Measurements from ENCODE around the gene BLTP2. TPM values are rescaled to one million over a fixed set of nuclear protein-coding genes. Genes with fewer than 3 reads are reported as not detected.

Gene BLTP2
- total RNA-seq, 1 donor from 2014 or later = 182 TPM

- CTCF ChIA-PET = interaction anchor here (0.8 kb wide), 1 partner anchor 1683 kb away, joined by 5 read pairs; no protein-coding TSS in a partner anchor
- intact Hi-C loops (cut with micrococcal nuclease) = no loop called here
- H3K4me3 Mint-ChIP-seq = no peak overlapping the region
Observed at GRCh38 chr17:28624148-28624547, 20.8 kb downstream of the BLTP2 start.

GRCh38 chr17:28623696-28624095 is 21.3 kb downstream of the BLTP2 start:
- intact Hi-C loops (cut with micrococcal nuclease) = no loop called here
- Mint-ChIP-seq H3K36me3 (ENCODE audit: low read depth) (peaks cover 89% of the 10 kb centered on the region), H3K9me3 (no peaks in the 10 kb centered on the region), H3K4me1 (no peaks in the 10 kb centered on the region), H3K27ac (no peak overlapping the region), H3K4me3 (no peak overlapping the region), H3K27me3 (no peaks in the 10 kb centered on the region)
- ChIA-PET CTCF (interaction anchor here (0.8 kb wide), 1 partner anchor 1683 kb away, joined by 5 read pairs; no protein-coding TSS in a partner anchor), POLR2A (no interaction called here)
- no peak for ATAC-seq (ENCODE audit: low read depth)
- no peak for DNase-seq
- TF ChIP-seq CTCF (IDR thresholded peaks at IDR 0.05) = no peak

More at GRCh38 chr17:28624148-28624547, 20.8 kb downstream of the BLTP2 start:
- DNase-seq (no peak), ATAC-seq (ENCODE audit: low read depth) (no peak)
- peaks cover 85% of the 10 kb centered on the region for H3K36me3 Mint-ChIP-seq (ENCODE audit: low read depth)
- POLR2A ChIA-PET = no interaction called here
- no peak overlapping the region for H3K27ac Mint-ChIP-seq
- no peak for TF ChIP-seq CTCF (IDR thresholded peaks at IDR 0.05)
- H3K4me1 Mint-ChIP-seq = no peaks in the 10 kb centered on the region
- H3K9me3 Mint-ChIP-seq = no peaks in the 10 kb centered on the region
- no peaks in the 10 kb centered on the region for H3K27me3 Mint-ChIP-seq

- ATAC-seq (ENCODE audit: low read depth) = no peak
- H3K36me3 Mint-ChIP-seq (ENCODE audit: low read depth) = peaks cover 90% of the 10 kb centered on the region
- TF ChIP-seq CTCF (IDR thresholded peaks at IDR 0.05) = no peak
- ChIA-PET POLR2A (interaction anchor here (0.7 to 1.5 kb wide), 2 partner anchors 21 to 69 kb away, joined by 5 to 6 read pairs; no protein-coding TSS in a partner anchor), CTCF (no interaction called here)
- no peak for DNase-seq
- H3K27me3 Mint-ChIP-seq = no peaks in the 10 kb centered on the region
- no peaks in the 10 kb centered on the region for H3K4me1 Mint-ChIP-seq
- intact Hi-C loops (cut with micrococcal nuclease) = no loop called here
- no peak overlapping the region for H3K27ac Mint-ChIP-seq
- H3K4me3 Mint-ChIP-seq = no peak overlapping the region
- H3K9me3 Mint-ChIP-seq = no peaks in the 10 kb centered on the region
Observed at GRCh38 chr17:28622186-28622585, 22.8 kb downstream of the BLTP2 start.

- CTCF ChIA-PET = interaction anchor here (1.3 kb wide), 1 partner anchor 7 kb away, joined by 4 read pairs; no protein-coding TSS in a partner anchor
- intact Hi-C loops (cut with micrococcal nuclease) = no loop called here
- ATAC-seq (ENCODE audit: low read depth) (no peak), DNase-seq (no peak)
- POLR2A ChIA-PET = interaction anchor here (0.7 kb wide), 1 partner anchor 24 kb away, joined by 4 read pairs; no protein-coding TSS in a partner anchor
- H3K27me3 Mint-ChIP-seq = no peaks in the 10 kb centered on the region
- peaks cover 13% of the 10 kb centered on the region for H3K4me1 Mint-ChIP-seq
- TF ChIP-seq CTCF (IDR thresholded peaks at IDR 0.05) = no peak
- no peaks in the 10 kb centered on the region for H3K9me3 Mint-ChIP-seq
- H3K4me3 Mint-ChIP-seq = no peak overlapping the region
- peaks cover 96% of the 10 kb centered on the region for H3K36me3 Mint-ChIP-seq (ENCODE audit: low read depth)
- no peak overlapping the region for H3K27ac Mint-ChIP-seq
Observed at GRCh38 chr17:28620010-28620409, 24.9 kb downstream of the BLTP2 start.

DNA sequence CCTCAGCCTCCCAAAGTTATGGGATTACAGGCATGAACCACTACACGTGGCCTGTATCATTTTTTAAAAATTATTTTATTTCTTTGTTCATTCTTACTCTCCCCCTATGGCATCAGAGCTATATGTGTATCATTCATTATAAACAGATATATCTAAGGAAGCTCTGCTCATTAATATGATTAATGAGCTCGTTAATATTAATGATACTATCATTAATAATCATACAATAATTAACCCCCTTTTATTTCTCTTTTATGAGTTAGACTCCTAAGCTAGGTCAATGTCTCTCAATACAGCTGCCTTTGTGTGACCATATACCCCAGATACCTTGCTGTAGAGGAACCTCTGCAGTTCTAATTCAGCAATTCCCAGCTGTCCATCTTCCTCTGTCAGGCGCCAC is 26.5 kb downstream of the BLTP2 start:
- Mint-ChIP-seq H3K9me3 (no peaks in the 10 kb centered on the region), H3K4me1 (peaks cover 25% of the 10 kb centered on the region), H3K27me3 (no peaks in the 10 kb centered on the region), H3K4me3 (no peak overlapping the region), H3K36me3 (ENCODE audit: low read depth) (peaks cover 94% of the 10 kb centered on the region), H3K27ac (no peak overlapping the region)
- ChIA-PET POLR2A (interaction anchor here (0.5 to 1.0 kb wide), 2 partner anchors 10 to 50 kb away, joined by 3 read pairs; no protein-coding TSS in a partner anchor), CTCF (interaction anchor here (2.0 kb wide), 1 partner anchor 123 kb away, joined by 9 read pairs; no protein-coding TSS in a partner anchor)
- intact Hi-C loops (cut with micrococcal nuclease) = no loop called here
- ATAC-seq (ENCODE audit: low read depth) = no peak
- no peak for DNase-seq
- no peak for TF ChIP-seq CTCF (IDR thresholded peaks at IDR 0.05)

Measured in activated B cell treated with CpG ODN at 0.5 μM for 24 hours (primary cell).